OCI-LY7 (cell line): Measurements from ENCODE around the gene CUX1. TPM values are rescaled to one million over a fixed set of nuclear protein-coding genes. Genes with fewer than 3 reads are reported as not detected.

Source experiments
- BruUV-seq: library from RNA; stranded (reverse); fragments of 400-500 nt; replicated peaks from 2 replicates; lab custom pipeline; 2021; lab: Mats Ljungman, UMichigan
- CTCF ChIA-PET: fragments of 300-600 bp; sonication (Branson Sonifier 250); formaldehyde crosslinking; loops from one replicate; lab custom pipeline; 2022; ENCODE audit warnings: antibody characterized with exemption; ENCODE audit not compliant: unreplicated experiment; lab: Charles Lee
- POLR2A ChIA-PET: fragments of 300-600 bp; sonication (Branson Sonifier 250); formaldehyde crosslinking; loops from one replicate; lab custom pipeline; 2022; ENCODE audit warnings: antibody characterized with exemption; lab: Charles Lee
- DNase-seq: peaks from one replicate; pipeline ENCODE4 v3.0.0-alpha.2; 2015; ENCODE audit warnings: low spot score
- H2AFZ ChIP-seq: fragments of 200-600 bp; sonication (generic), shearing (Covaris generic); 2 replicates; pipeline ENCODE4 v1.6.1; 2014; ENCODE audit warnings: mild to moderate bottlenecking, antibody characterized with exemption, low read length, moderate library complexity
- H3K27ac ChIP-seq: fragments of 200-600 bp; sonication (generic); 2 replicates; pipeline ENCODE4 v1.5.1; 2014; ENCODE audit warnings: mixed run types, low read depth, mild to moderate bottlenecking, moderate library complexity, low read length, inconsistent platforms; ENCODE audit not compliant: poor library complexity, severe bottlenecking
- H3K36me3 ChIP-seq: fragments of 200-600 bp; sonication (generic); 2 replicates; pipeline ENCODE4 v1.6.1; 2014; ENCODE audit warnings: mild to moderate bottlenecking, antibody characterized with exemption, low read length, moderate library complexity, mixed read lengths; ENCODE audit not compliant: insufficient read depth
- H3K4me1 ChIP-seq: fragments of 200-600 bp; sonication (generic); 2 replicates; pipeline ENCODE4 v1.5.1; 2014; ENCODE audit warnings: mild to moderate bottlenecking, low read length; ENCODE audit not compliant: insufficient read depth, poor library complexity, severe bottlenecking
- H3K4me2 ChIP-seq: fragments of 200-600 bp; sonication (generic); 2 replicates; pipeline ENCODE4 v1.6.1; 2014; ENCODE audit warnings: mild to moderate bottlenecking, low read length
- H3K4me3 ChIP-seq: fragments of 200-600 bp; sonication (generic); 2 replicates; pipeline ENCODE4 v1.5.1; 2014; ENCODE audit warnings: mild to moderate bottlenecking, low read depth, low read length; ENCODE audit not compliant: poor library complexity, severe bottlenecking
- H3K79me2 ChIP-seq: fragments of 200-600 bp; sonication (generic); 2 replicates; pipeline ENCODE4 v1.6.1; 2016; ENCODE audit warnings: low read depth, mild to moderate bottlenecking, low read length, moderate library complexity, mixed read lengths; ENCODE audit not compliant: insufficient read depth
- H3K9me2 ChIP-seq: fragments of 200-600 bp; sonication (generic); 2 replicates; pipeline ENCODE4 v1.6.1; 2016; ENCODE audit warnings: mild to moderate bottlenecking, low read length, mixed read lengths; ENCODE audit not compliant: insufficient read depth
- H3K9me3 ChIP-seq: fragments of 200-600 bp; sonication (generic); 2 replicates; pipeline ENCODE4 v1.6.1; 2014; ENCODE audit warnings: mild to moderate bottlenecking, mixed run types, low read length, mixed read lengths
- H4K20me1 ChIP-seq: fragments of 200-600 bp; sonication (generic); 2 replicates; pipeline ENCODE4 v1.6.1; 2014; ENCODE audit warnings: mild to moderate bottlenecking, antibody characterized with exemption, low read length, moderate library complexity, mixed read lengths; ENCODE audit not compliant: insufficient read depth
- EZH2phosphoT487 ChIP-seq: fragments of 200-600 bp; sonication (generic); IDR thresholded peaks from 2 replicates; pipeline ENCODE4 v1.6.1; 2018; ENCODE audit warnings: low read depth, borderline replicate concordance, mild to moderate bottlenecking, mixed run types, antibody characterized with exemption, low read length, moderate library complexity, mixed read lengths
- intact Hi-C: fragments of 100-400 bp; cut with micrococcal nuclease; formaldehyde crosslinking; loops from one replicate; pipeline ENCODE4 v1.10.0; 2022; ENCODE audit not compliant: unreplicated experiment
- total RNA-seq, 2 experiments: library from RNA; depleted of rRNA in 1 of 2; stranded (reverse); fragments of >200 nt in 1 of 2; shearing (Covaris generic) in 1 of 2; gene quantifications; 2 replicates each; pipeline ENCODE4 v1.2.3, GENCODE V29; 2014 to 2022
- TF ChIP-seq, protein P1 (sequence below): fragments of 200-600 bp; sonication (generic); conservative IDR thresholded peaks from 2 replicates; pipeline ENCODE4 v1.5.1; 2014; ENCODE audit warnings: mild to moderate bottlenecking, antibody characterized with exemption, low read length, moderate library complexity, mixed read lengths

Gene CUX1
- total RNA-seq, 2 experiments from 2014 or later, result 143 to 199 TPM

DNA sequence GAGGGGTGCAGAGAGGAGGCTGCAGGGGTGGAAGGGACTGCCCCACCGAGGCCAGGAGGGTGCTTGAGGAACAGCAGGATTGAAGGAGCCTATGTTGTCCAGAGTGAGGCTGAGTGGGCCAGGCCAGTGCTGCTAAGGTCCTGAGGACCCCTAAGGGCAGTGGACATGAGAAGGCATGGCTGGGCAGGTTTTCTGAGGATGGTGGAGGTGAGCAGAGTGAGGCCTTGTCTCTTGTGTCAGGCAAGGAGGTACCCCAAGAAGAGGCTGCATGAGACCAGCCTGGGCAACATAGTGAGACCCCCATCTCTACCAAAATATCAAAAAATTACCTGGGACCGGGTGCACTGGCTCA is 474.5 kb downstream of the CUX1 start:
- BruUV-seq, result no TSS peak
- H3K4me3 ChIP-seq, result peak overlapping the region; percentile 95
- peaks cover 83% of the 10 kb centered on the region for H3K4me1 ChIP-seq
- peak overlapping the region; percentile 97 for H3K27ac ChIP-seq
- H4K20me1 ChIP-seq, result peaks cover 4% of the 10 kb centered on the region; the same call in 1 of the 2 replicates
- no peak overlapping the region for H2AFZ ChIP-seq
- H3K9me2 ChIP-seq, result no peaks in the 10 kb centered on the region
- DNase-seq, result no peak
- peaks cover 93% of the 10 kb centered on the region for H3K79me2 ChIP-seq
- peak overlapping the region; percentile 97 for H3K4me2 ChIP-seq
- TF ChIP-seq, protein P1, sequence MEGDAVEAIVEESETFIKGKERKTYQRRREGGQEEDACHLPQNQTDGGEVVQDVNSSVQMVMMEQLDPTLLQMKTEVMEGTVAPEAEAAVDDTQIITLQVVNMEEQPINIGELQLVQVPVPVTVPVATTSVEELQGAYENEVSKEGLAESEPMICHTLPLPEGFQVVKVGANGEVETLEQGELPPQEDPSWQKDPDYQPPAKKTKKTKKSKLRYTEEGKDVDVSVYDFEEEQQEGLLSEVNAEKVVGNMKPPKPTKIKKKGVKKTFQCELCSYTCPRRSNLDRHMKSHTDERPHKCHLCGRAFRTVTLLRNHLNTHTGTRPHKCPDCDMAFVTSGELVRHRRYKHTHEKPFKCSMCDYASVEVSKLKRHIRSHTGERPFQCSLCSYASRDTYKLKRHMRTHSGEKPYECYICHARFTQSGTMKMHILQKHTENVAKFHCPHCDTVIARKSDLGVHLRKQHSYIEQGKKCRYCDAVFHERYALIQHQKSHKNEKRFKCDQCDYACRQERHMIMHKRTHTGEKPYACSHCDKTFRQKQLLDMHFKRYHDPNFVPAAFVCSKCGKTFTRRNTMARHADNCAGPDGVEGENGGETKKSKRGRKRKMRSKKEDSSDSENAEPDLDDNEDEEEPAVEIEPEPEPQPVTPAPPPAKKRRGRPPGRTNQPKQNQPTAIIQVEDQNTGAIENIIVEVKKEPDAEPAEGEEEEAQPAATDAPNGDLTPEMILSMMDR, result no peak
- no peak for TF ChIP-seq EZH2phosphoT487
- intact Hi-C loops, result no loop called here
- ChIA-PET POLR2A (interaction anchor here (0.6 to 11.9 kb wide), 4 partner anchors 13 to 352 kb away, joined by 3 to 154 read pairs (median 6); no protein-coding TSS in a partner anchor), CTCF (interaction anchor here (1.7 to 2.7 kb wide), 2 partner anchors 11 to 15 kb away, joined by 5 to 9 read pairs; no protein-coding TSS in a partner anchor)
- H3K9me3 ChIP-seq, result no peaks in the 10 kb centered on the region
- H3K36me3 ChIP-seq, result peaks cover 61% of the 10 kb centered on the region

DNA sequence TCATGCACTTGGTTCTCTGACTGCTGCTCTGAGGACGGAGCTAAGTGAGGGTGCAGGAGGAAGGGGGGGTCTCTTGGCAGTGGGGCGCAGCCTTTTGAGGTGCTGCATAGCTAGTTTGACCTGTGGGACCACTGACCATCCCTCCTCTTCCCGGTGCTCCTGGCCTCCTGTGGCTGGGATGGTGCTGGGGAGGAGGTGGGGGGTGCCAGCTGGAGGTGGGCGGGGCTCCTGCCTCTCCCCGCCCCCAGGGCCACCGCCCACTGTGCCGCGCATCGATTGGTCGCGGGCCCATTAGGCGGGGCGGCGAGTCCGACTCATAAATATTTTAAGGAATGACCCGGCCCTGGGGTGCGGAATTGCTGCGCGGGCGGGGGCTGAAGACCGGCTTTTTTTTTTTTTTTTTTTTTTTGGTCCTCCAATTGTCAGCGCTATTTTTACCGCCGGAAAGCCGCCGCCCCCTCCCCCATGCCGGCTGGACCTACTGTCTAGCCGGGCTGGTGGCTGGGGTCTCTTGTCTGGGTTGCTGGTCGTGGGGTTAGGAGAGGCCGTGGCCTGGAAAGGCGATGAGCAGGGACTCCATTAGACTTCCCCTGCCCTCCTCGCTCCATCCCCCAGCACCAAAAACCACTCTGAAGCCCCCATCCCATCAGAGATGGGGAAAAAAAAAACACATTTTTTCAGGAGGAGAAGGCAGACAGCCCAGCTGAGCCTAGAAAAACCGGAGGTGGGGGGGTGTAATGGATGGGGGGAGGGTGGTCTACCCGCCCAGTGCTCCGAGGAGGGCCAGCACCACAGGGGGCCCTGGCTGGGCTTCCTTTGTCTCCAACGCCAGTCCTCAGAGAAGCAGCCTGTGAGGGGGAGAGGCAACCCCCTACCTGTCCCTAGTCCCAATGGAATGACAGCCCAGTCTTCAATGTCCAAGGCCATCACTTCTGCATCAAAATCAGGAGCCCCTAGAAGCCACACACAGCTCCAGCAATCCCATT is 475.7 kb downstream of the CUX1 start:
- Histone ChIP-seq H3K4me1 (peaks cover 91% of the 10 kb centered on the region), H3K4me3 (peak overlapping the region; percentile 95), H3K9me2 (no peaks in the 10 kb centered on the region), H3K79me2 (peaks cover 93% of the 10 kb centered on the region), H4K20me1 (peaks cover 4% of the 10 kb centered on the region; the same call in 1 of the 2 replicates), H3K9me3 (no peaks in the 10 kb centered on the region), H3K27ac (peak overlapping the region; percentile 97), H3K4me2 (peak overlapping the region; percentile 97), H3K36me3 (peaks cover 67% of the 10 kb centered on the region), H2AFZ (no peak overlapping the region)
- no peak for DNase-seq
- CTCF ChIA-PET, result interaction anchor here (1.0 kb wide), 1 partner anchor 142 kb away, joined by 3 read pairs; no protein-coding TSS in a partner anchor
- BruUV-seq, result no TSS peak
- no peak for TF ChIP-seq EZH2phosphoT487
- TF ChIP-seq, protein P1, result no peak
- intact Hi-C loops, result no loop called here
- POLR2A ChIA-PET, result interaction anchor here (0.5 to 11.9 kb wide), 7 partner anchors 12 to 700 kb away, joined by 3 to 154 read pairs (median 3); no protein-coding TSS in a partner anchor
